LHCN-M2 (cell line): Measurements from ENCODE around the gene SPRYD3. TPM values are rescaled to one million over a fixed set of nuclear protein-coding genes. Genes with fewer than 3 reads are reported as not detected.
A peak's percentile ranks its signal among the peaks of the same experiment; 100 is the strongest.
"Not testable (repeated sequence)": the region's sequence is repeated elsewhere in the genome, so short reads cannot be mapped to it uniquely, and the experiment has no call there.

Experiments
- DNase-seq: peaks from one replicate; pipeline ENCODE4 v3.0.0-alpha.2; 2012; ENCODE audit warnings: low read depth
- total RNA-seq: library from RNA; depleted of rRNA; stranded (reverse); fragments of >200 nt; gene quantifications from 2 replicates; pipeline ENCODE4 v1.2.3, GENCODE V29; 2014

Gene SPRYD3
- total RNA-seq, 1 experiment from 2014 or later = 21.9 TPM

- no peak for DNase-seq
These were observed 27.2 kb downstream of the SPRYD3 start for GRCh38 chr12:53051881-53052412.

- DNase-seq = peak; percentile 86
These were observed 27.9 kb downstream of the SPRYD3 start for GRCh38 chr12:53051058-53051880.

- no peak for DNase-seq
These were observed 28.6 kb downstream of the SPRYD3 start for GRCh38 chr12:53050426-53051057.

- peak; percentile 84 for DNase-seq
These were observed 29.4 kb downstream of the SPRYD3 start, which contains the start of gene TNS2 for GRCh38 chr12:53049571-53050318. TSS of gene TNS2 (plus strand) at chr12:53050065. CDS start at chr12:53050186, 121 bp downstream.

GRCh38 chr12:53048780-53049401 is 30.3 kb downstream of the SPRYD3 start:
- DNase-seq = peak; percentile 80

GRCh38 chr12:53048033-53048779 is 31.0 kb downstream of the SPRYD3 start:
- DNase-seq = peak; percentile 56

- peak; percentile 70 for DNase-seq
These were observed 31.8 kb downstream of the SPRYD3 start for GRCh38 chr12:53047221-53048032.

GRCh38 chr12:53046655-53047220 is 32.5 kb downstream of the SPRYD3 start:
- DNase-seq = peak; percentile 79

- DNase-seq = no peak
These were observed 33.5 kb downstream of the SPRYD3 start for GRCh38 chr12:53045696-53046045.

- DNase-seq = no peak
These were observed 34.1 kb downstream of the SPRYD3 start for GRCh38 chr12:53044896-53045695.

GRCh38 chr12:53044052-53044581 is 35.1 kb downstream of the SPRYD3 start:
- DNase-seq = no peak

- DNase-seq = no peak
These were observed 36.4 kb downstream of the SPRYD3 start for GRCh38 chr12:53042607-53043454.

- DNase-seq = no peak
These were observed 39.3 kb downstream of the SPRYD3 start for GRCh38 chr12:53039851-53040250.

GRCh38 chr12:53036802-53037201 is 42.4 kb downstream of the SPRYD3 start:
- no peak for DNase-seq

- DNase-seq = no peak
These were observed 44.7 kb downstream of the SPRYD3 start for GRCh38 chr12:53034459-53034858.

- DNase-seq = not testable (repeated sequence)
These were observed 45.4 kb downstream of the SPRYD3 start for GRCh38 chr12:53033832-53034231.

- DNase-seq = no peak
These were observed 47.6 kb downstream of the SPRYD3 start for GRCh38 chr12:53031616-53032015.
